AG04449 (cell line): ENCODE data around the gene ELOF1.
"Not testable (repeated sequence)": the region's sequence is repeated elsewhere in the genome, so short reads cannot be mapped to it uniquely, and the experiment has no call there.

ENCODE experiments used
- CTCF ChIA-PET: fragments of 350-600 bp; formaldehyde crosslinking; extraction: SDS; loops from one replicate; lab custom pipeline; 2021; ENCODE audit warnings: antibody characterized with exemption; lab: Yijun Ruan, JAX
- POLR2A ChIA-PET: fragments of 400-600, 350-600 bp; formaldehyde crosslinking; extraction: SDS; loops from one replicate; lab custom pipeline; 2020; ENCODE audit warnings: antibody characterized with exemption, inconsistent platforms; lab: Yijun Ruan, JAX
- DNase-seq: peaks from one replicate; pipeline ENCODE4 v3.0.0-alpha.2; 2010; ENCODE audit warnings: low read depth, low spot score
- H3K4me3 ChIP-seq: 2 replicates; pipeline ENCODE4 v1.5.1; 2011; ENCODE audit warnings: low read depth, mild to moderate bottlenecking, control low read depth, low read length
- TF ChIP-seq, protein P1 (sequence below): IDR thresholded peaks from one replicate; pipeline ENCODE4 v1.5.1; 2011; ENCODE audit warnings: mild to moderate bottlenecking, moderate library complexity, low read length, control low read depth, inconsistent platforms; ENCODE audit not compliant: insufficient read depth; ENCODE audit errors: missing control alignments

The ELOF1 gene

DNA sequence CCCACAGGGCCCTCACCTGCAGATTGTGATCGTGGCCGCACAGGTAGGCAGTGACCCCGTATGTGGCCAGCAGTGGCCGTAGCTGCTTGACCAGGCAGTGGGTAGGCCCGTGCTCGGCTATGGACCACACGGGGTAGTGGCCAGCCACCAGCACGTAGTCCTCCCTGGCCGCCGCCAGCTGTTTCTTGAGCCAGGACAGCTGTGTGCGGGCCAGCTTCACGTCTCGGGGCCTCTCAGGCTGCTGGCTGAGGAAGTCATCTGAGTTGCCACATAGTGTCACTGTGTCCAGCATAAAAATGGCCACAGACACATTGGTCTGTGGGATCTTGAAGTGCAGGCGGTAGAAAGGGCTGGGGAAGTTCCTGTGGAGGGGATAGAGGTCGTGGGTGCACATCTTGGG is 17.2 kb upstream of the ELOF1 start:
- TF ChIP-seq, protein P1, sequence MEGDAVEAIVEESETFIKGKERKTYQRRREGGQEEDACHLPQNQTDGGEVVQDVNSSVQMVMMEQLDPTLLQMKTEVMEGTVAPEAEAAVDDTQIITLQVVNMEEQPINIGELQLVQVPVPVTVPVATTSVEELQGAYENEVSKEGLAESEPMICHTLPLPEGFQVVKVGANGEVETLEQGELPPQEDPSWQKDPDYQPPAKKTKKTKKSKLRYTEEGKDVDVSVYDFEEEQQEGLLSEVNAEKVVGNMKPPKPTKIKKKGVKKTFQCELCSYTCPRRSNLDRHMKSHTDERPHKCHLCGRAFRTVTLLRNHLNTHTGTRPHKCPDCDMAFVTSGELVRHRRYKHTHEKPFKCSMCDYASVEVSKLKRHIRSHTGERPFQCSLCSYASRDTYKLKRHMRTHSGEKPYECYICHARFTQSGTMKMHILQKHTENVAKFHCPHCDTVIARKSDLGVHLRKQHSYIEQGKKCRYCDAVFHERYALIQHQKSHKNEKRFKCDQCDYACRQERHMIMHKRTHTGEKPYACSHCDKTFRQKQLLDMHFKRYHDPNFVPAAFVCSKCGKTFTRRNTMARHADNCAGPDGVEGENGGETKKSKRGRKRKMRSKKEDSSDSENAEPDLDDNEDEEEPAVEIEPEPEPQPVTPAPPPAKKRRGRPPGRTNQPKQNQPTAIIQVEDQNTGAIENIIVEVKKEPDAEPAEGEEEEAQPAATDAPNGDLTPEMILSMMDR = no peak
- POLR2A ChIA-PET = no interaction called here
- CTCF ChIA-PET = interaction anchor here (14.8 kb wide), 1 partner anchor 15 kb away, joined by 123 read pairs; the partner anchor contains the start of gene ELOF1
- H3K4me3 ChIP-seq = no peak overlapping the region
- DNase-seq = no peak

DNA sequence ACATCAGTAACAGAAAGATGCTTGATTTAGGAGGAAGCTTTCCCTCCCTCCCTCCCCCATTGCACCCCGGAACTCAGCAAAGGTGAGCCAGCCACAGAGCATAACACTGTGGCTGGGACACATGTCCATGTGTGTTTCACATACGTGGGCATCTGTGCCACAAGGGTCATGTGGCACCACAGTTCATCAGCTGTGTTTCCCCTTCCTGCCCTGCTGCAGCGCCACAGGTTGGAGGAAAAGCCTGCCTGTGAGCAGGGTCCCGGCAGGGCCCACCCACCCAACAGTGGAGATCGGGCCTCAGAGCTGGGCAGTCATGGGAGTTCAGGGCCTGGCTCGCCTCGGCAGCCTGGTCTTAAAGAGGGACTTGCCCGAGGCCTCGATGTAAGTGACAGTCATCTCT is 15.7 kb upstream of the ELOF1 start:
- TF ChIP-seq, protein P1 = no peak
- H3K4me3 ChIP-seq = no peak overlapping the region
- DNase-seq = no peak
- POLR2A ChIA-PET = no interaction called here
- CTCF ChIA-PET = interaction anchor here (0.7 to 14.8 kb wide), 3 partner anchors 12 to 15 kb away, joined by 3 to 123 read pairs (median 4); partner anchors contain the start of gene ELOF1

DNA sequence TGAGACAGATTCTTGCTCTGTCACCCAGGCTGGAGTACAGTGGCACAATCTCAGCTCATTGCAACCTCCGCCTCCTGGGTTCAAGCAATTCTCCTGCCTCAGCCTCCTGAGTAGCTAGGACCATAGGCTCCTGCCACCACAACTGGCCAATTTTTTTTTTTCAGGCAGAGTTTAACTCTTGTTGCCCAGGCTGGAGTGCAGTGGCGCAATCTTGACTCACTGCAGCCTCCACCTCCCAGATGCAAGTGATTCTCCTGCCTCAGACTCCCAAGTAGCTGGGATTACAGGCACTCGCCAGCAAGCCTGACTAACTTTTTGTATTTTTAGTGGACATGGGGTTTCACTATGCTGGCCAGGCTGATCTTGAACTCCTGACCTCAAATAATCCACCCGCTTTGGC is 14.7 kb upstream of the ELOF1 start:
- POLR2A ChIA-PET, H3K4me3 ChIP-seq, DNase-seq: not testable (repeated sequence)
- CTCF ChIA-PET = interaction anchor here (1.5 to 14.8 kb wide), 2 partner anchors 13 to 16 kb away, joined by 4 to 123 read pairs; partner anchors contain the start of gene ELOF1

DNA sequence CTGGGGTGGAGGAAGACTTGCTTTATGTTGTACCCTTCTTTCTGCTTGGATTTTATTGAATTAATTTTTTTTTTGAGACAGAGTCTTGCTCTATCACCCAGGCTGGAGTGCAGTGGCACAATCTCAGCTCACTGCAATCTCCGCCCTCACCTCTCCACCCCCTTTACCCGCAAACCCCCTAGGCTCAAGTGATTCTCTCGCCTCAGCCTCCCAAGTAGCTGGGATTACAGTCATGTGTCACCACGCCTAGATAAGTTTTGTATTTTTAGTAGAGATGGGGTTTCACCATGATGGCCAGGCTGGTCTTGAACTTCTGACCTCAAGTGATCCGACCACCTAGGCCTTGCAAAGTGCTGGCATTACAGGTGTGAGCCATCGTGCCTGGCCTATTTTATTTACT is 14.3 kb upstream of the ELOF1 start:
- DNase-seq, POLR2A ChIA-PET, H3K4me3 ChIP-seq: not testable (repeated sequence)
- CTCF ChIA-PET = interaction anchor here (1.4 to 14.8 kb wide), 2 partner anchors 12 to 37 kb away, joined by 3 to 123 read pairs; partner anchors contain the start of gene ELOF1

DNA sequence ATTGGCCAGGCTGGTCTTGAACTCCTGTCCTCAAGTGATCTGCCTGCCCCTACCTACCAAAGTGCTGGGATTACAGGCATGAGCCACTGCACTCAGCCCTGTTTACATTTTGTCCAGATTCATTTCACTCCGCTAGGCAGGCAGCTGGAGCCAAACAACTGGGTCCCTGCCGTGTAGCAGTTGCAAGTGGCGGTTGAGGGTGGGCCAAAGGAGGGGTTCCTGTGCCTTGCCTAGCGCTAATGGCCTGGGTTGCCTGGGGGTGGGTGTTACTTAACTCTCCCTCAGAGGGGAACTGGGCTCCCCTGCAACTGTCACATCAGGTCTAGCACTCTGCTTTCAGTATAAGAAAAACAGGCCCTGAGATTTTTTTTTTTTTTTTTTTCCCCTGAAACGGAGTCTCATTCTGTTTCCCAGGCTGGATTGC is 11.0 kb upstream of the ELOF1 start:
- H3K4me3 ChIP-seq = no peak overlapping the region
- TF ChIP-seq, protein P1 = no peak
- no peak for DNase-seq
- ChIA-PET CTCF (interaction anchor here (2.4 kb wide), 1 partner anchor 10 kb away, joined by 12 read pairs; no protein-coding TSS in a partner anchor), POLR2A (no interaction called here)

DNA sequence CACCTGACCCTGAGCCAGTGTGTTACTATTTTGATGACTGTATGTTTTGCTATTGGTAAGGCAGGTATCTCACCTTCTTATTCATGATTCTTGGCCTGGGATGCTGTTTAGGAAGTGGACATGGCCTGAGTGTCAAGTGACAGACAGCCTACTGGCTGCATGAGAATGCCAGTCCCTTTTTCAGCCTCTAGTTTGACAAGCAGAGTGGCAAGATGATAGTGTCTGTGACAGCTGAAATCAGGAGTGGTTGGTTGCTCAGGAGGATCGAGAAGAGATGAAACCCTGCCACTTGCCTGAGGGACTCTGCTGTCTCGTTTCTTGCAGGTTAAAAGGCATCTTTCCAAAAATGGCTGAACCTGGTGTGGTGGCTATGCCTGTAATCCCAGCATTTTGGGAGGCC is 7.1 kb upstream of the ELOF1 start:
- TF ChIP-seq, protein P1 = no peak
- ChIA-PET CTCF (no interaction called here), POLR2A (no interaction called here)
- no peak for DNase-seq
- H3K4me3 ChIP-seq = no peak overlapping the region

DNA sequence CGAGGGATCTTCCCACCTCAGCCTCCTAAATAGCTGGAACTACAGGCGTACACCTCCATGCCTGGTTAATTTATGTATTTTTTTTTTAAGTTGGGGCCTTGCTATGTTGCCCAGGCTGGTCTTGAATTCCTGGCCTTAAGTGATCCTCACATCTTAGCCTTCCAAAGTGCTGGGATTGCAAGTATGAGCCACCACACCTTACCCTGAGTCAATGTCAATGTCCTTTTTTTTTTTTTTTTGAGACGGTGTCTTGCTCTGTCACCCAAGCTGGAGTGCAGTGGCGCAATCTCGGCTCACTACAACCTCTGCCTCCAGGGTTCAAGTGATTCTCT is 6.6 kb upstream of the ELOF1 start:
- H3K4me3 ChIP-seq, POLR2A ChIA-PET, CTCF ChIA-PET, DNase-seq: not testable (repeated sequence)

DNA sequence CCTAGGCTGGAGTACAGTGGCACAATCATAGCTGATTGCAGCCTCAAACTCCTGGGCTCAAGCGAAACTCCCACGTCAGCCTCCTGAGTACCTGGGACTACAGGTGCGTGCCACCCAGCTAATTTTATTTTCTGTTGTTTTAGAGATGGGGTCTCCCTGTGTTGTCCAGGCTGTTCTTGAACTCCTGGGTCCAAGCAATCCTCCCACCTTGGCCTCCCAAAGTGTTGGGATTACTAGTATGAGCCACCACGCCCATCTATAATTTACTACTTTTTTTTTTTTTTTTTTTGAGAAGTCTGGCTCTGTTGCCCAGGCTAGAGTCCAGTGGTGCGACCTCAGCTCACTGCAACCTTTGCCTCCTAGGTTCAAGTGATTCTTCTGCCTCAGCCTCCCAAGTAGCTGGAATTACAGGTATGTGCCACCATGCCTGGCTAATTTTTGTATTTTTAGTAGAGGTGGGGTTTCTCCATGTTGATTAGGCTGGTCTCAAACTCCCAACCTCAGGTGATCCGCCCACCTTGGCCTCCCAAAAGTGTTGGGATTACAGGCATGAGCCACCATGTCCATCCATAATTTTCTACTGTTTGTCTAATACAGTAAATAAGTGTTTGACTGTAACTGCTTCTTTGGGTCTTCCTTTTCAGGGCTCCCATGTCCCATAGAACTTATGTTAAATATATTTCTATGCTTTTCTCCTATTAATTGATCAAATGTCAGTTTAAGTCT is 5.2 kb upstream of the ELOF1 start:
- CTCF ChIA-PET = interaction anchor here (0.8 to 7.0 kb wide), 2 partner anchors 16 to 28 kb away, joined by 3 to 123 read pairs; partner anchors contain the start of gene ACP5
- POLR2A ChIA-PET, H3K4me3 ChIP-seq, DNase-seq: not testable (repeated sequence)
